ENCODE data around the gene FMNL1.

DNA sequence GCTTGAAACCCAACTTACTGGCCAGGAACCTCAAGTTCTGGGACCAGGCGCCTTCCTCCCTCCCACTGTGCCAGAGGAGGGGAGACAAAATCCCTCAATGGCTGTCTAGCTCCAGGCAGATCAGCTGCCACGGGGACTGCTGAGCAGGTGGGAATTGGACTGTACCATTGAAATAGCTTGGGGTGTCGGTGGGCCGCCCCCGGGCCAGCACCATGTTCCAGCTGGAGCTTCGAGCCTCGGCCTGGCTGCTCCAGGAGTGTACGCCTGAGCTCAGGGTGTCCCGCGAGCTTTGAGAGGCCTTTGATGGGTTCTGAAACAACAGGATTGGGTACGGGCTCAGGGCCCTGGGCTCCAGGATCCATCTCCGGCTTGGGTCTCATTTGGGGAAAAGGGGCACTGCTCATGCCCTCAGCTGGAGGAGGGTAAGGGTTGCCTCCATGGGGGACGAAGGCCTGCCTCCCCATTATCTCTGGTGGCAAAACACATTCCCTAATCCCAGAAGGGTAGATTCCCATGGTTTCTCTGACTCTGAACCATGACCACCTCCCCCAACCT lies 44.8 kb downstream of the FMNL1 start:
- TF ChIP-seq, protein P1, sequence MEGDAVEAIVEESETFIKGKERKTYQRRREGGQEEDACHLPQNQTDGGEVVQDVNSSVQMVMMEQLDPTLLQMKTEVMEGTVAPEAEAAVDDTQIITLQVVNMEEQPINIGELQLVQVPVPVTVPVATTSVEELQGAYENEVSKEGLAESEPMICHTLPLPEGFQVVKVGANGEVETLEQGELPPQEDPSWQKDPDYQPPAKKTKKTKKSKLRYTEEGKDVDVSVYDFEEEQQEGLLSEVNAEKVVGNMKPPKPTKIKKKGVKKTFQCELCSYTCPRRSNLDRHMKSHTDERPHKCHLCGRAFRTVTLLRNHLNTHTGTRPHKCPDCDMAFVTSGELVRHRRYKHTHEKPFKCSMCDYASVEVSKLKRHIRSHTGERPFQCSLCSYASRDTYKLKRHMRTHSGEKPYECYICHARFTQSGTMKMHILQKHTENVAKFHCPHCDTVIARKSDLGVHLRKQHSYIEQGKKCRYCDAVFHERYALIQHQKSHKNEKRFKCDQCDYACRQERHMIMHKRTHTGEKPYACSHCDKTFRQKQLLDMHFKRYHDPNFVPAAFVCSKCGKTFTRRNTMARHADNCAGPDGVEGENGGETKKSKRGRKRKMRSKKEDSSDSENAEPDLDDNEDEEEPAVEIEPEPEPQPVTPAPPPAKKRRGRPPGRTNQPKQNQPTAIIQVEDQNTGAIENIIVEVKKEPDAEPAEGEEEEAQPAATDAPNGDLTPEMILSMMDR (IDR thresholded peaks at IDR 0.05): no peak
- TF ChIP-seq POLR2A (IDR thresholded peaks at IDR 0.05): no peak
